A673 (cell line): ENCODE measurements around the gene RIT1. TPM values are rescaled to one million over a fixed set of nuclear protein-coding genes. Genes with fewer than 3 reads are reported as not detected.

Source experiments
- BruUV-seq: library from RNA; stranded (reverse); fragments of 400-500 nt; replicated peaks from 2 replicates; lab custom pipeline; 2021; lab: Mats Ljungman, UMichigan
- CTCF ChIA-PET: fragments of 300-600 bp; sonication (Branson Sonifier 250); formaldehyde crosslinking; loops from one replicate; lab custom pipeline; 2022; ENCODE audit warnings: antibody characterized with exemption; lab: Charles Lee
- POLR2A ChIA-PET: fragments of 300-600 bp; sonication (Branson Sonifier 250); formaldehyde crosslinking; loops from one replicate; lab custom pipeline; 2022; ENCODE audit warnings: antibody characterized with exemption; ENCODE audit not compliant: low non-redundant PET; lab: Charles Lee
- DNase-seq: peaks from one replicate; pipeline ENCODE4 v3.0.0-alpha.2; 2015; ENCODE audit warnings: low spot score
- H3K27ac ChIP-seq: fragments of 200-600 bp; sonication (generic); 2 replicates; pipeline ENCODE4 v1.5.1; 2016; ENCODE audit warnings: mixed run types, low read depth, mild to moderate bottlenecking, mixed read lengths, antibody characterized with exemption, low read length; ENCODE audit not compliant: poor library complexity, severe bottlenecking
- H3K27me3 ChIP-seq: fragments of 200-600 bp; sonication (generic); replicated peaks from 2 replicates; pipeline ENCODE4 v1.6.1; 2017; ENCODE audit warnings: mixed run types, low read depth, mild to moderate bottlenecking, mixed read lengths, antibody characterized with exemption, low read length; ENCODE audit not compliant: insufficient read depth, poor library complexity
- H3K36me3 ChIP-seq: fragments of 200-600 bp; sonication (generic); 2 replicates; pipeline ENCODE4 v1.6.1; 2016; ENCODE audit warnings: mixed run types, mild to moderate bottlenecking, mixed read lengths, antibody characterized with exemption, low read length; ENCODE audit not compliant: insufficient read depth, poor library complexity, severe bottlenecking
- H3K4me1 ChIP-seq: fragments of 200-600 bp; sonication (generic); 2 replicates; pipeline ENCODE4 v1.6.1; 2017; ENCODE audit warnings: mixed run types, mild to moderate bottlenecking, mixed read lengths, antibody characterized with exemption, low read length; ENCODE audit not compliant: insufficient read depth, poor library complexity, severe bottlenecking
- H3K4me3 ChIP-seq: fragments of 200-600 bp; sonication (generic); 2 replicates; pipeline ENCODE4 v1.5.1; 2016; ENCODE audit warnings: low read depth, mixed run types, mild to moderate bottlenecking, mixed read lengths, low read length; ENCODE audit not compliant: poor library complexity, severe bottlenecking
- H3K9me3 ChIP-seq: fragments of 200-600 bp; sonication (generic); 2 replicates; pipeline ENCODE4 v1.6.1; 2016; ENCODE audit warnings: mixed run types, low read depth, mild to moderate bottlenecking, mixed read lengths, antibody characterized with exemption, low read length; ENCODE audit not compliant: poor library complexity, severe bottlenecking
- EZH2 ChIP-seq: fragments of 200-600 bp; sonication (generic); IDR thresholded peaks from 2 replicates; pipeline ENCODE4 v1.6.1; 2017; ENCODE audit warnings: borderline replicate concordance, low read depth, mild to moderate bottlenecking, mixed read lengths, antibody characterized with exemption, low read length; ENCODE audit not compliant: poor library complexity, severe bottlenecking
- intact Hi-C: fragments of 100-400 bp; cut with micrococcal nuclease; formaldehyde crosslinking; loops from one replicate; pipeline ENCODE4 v1.10.0; 2022; ENCODE audit not compliant: unreplicated experiment
- total RNA-seq: library from RNA; stranded (reverse); gene quantifications from 2 replicates; pipeline ENCODE4 v1.2.3, GENCODE V29; 2021
- TF ChIP-seq, protein P1 (sequence below): fragments of 300-800, 200-600 bp; sonication (generic); conservative IDR thresholded peaks from 2 replicates; pipeline ENCODE4 v1.5.1; 2017; ENCODE audit warnings: low read depth, mild to moderate bottlenecking, antibody characterized with exemption, low read length, moderate library complexity, mixed read lengths

Gene RIT1
- total RNA-seq, 1 experiment from 2014 or later, result 27.5 TPM

DNA sequence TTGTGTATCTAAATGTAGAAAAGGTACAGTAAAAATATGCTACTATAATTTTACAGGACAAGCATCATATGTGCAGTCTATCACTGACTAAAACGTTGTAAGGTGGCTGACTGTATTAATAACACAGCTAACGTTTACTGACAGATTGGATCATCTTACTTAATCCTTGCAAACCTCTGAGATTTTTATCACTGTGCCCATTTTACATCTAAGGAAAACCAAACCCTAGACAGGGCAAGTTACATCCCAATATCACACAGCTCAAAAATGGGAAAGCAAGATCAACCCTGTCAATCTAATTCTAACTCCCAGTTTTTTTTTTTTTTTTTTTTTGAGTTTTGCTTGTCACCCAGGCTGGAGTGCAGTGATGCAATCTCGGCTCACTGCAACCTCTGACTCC lies 7.5 kb upstream of the RIT1 start:
- H3K27ac ChIP-seq, result no peak overlapping the region
- intact Hi-C loops, result no loop called here
- CTCF ChIA-PET, result no interaction called here
- H3K4me1 ChIP-seq, result no peaks in the 10 kb centered on the region
- no peak for TF ChIP-seq EZH2
- TF ChIP-seq, protein P1, sequence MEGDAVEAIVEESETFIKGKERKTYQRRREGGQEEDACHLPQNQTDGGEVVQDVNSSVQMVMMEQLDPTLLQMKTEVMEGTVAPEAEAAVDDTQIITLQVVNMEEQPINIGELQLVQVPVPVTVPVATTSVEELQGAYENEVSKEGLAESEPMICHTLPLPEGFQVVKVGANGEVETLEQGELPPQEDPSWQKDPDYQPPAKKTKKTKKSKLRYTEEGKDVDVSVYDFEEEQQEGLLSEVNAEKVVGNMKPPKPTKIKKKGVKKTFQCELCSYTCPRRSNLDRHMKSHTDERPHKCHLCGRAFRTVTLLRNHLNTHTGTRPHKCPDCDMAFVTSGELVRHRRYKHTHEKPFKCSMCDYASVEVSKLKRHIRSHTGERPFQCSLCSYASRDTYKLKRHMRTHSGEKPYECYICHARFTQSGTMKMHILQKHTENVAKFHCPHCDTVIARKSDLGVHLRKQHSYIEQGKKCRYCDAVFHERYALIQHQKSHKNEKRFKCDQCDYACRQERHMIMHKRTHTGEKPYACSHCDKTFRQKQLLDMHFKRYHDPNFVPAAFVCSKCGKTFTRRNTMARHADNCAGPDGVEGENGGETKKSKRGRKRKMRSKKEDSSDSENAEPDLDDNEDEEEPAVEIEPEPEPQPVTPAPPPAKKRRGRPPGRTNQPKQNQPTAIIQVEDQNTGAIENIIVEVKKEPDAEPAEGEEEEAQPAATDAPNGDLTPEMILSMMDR, result no peak
- H3K36me3 ChIP-seq, result peaks cover 98% of the 10 kb centered on the region
- no TSS peak for BruUV-seq
- no peaks in the 10 kb centered on the region for H3K9me3 ChIP-seq
- no peak for DNase-seq
- POLR2A ChIA-PET, result no interaction called here
- no peak overlapping the region for H3K4me3 ChIP-seq
- H3K27me3 ChIP-seq, result no peaks in the 10 kb centered on the region

DNA sequence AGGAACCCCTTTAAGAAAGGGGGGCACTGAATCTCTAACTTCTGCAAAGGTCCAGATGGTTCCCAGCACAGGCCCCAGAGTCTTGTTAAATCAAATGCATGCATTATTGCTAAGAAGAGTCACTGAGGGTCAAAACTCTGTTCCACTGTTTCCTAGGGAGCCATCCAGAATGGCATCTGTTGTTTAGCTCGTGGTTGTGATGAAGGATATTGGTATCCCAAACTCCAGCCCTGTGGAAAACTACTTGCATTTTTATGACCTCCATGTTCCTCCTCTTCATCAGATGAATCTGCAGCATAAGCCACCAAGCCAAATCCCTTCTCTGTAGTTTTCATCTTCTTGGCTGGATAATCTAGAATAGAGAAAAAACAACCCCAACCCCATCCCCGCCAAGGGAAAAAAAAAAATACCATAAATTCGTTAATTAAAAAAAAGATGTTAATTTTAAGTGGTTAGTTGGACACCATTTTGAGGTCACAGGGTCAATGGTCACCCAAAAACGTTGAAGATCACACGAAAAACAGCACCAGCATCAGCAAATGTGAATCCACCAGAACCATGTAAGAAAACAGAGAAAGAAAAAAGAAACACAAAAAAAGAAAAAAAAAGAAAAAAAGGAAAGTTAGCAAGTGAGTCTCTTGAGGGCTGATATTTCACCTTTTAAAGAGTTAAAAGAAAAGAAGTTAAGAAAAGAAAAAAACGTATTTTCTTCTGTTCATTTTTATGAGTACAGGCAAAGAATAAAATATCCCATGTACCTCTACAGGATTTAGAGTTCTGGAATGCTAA lies 3.0 kb upstream of the RIT1 start:
- POLR2A ChIA-PET, result no interaction called here
- Histone ChIP-seq H3K36me3 (peaks cover 79% of the 10 kb centered on the region), H3K27ac (no peak overlapping the region), H3K27me3 (no peaks in the 10 kb centered on the region), H3K4me1 (peaks cover 8% of the 10 kb centered on the region), H3K4me3 (no peak overlapping the region), H3K9me3 (no peaks in the 10 kb centered on the region)
- intact Hi-C loops, result no loop called here
- DNase-seq, result no peak
- CTCF ChIA-PET, result no interaction called here
- TF ChIP-seq, protein P1, result no peak
- no peak for TF ChIP-seq EZH2
- no TSS peak for BruUV-seq

DNA sequence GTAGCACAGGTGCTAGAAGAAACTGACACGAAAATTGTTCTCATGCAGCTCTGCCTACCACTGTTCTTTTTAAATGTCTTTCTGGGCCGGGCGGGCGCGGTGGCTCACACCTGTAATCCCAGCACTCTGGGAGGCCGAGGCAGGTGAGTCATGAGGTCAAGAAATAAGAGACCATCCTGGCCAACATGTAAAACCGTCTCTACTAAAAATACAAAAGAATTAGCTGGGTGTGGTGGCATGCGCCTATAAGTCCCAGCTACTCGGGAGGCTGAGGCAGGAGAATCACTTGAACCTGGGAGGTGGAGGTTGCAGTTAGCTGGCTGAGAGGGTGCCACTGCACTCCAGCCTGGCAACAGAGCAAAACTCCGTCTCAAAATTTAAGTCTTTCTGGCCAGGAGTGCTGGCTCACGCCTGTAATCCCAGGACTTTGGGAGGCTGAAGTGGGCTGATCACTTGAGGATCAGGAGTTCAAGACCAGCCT lies 947 bp upstream of the RIT1 start:
- CTCF ChIA-PET, result no interaction called here
- Histone ChIP-seq H3K27me3 (no peaks in the 10 kb centered on the region), H3K27ac (peak overlapping the region; percentile 27), H3K4me3 (no peak overlapping the region), H3K36me3 (peaks cover 73% of the 10 kb centered on the region), H3K4me1 (peaks cover 8% of the 10 kb centered on the region), H3K9me3 (no peaks in the 10 kb centered on the region)
- no peak for TF ChIP-seq EZH2
- TF ChIP-seq, protein P1, result no peak
- BruUV-seq, result no TSS peak
- POLR2A ChIA-PET, result interaction anchor here (0.6 kb wide), 1 partner anchor 9 kb away, joined by 4 read pairs; no protein-coding TSS in a partner anchor
- intact Hi-C loops, result no loop called here
- DNase-seq, result no peak
